ENCODE results near the gene CLHC1. TPM values are rescaled to one million over a fixed set of nuclear protein-coding genes. Genes with fewer than 3 reads are reported as not detected.
"Not testable (repeated sequence)": the region's sequence is repeated elsewhere in the genome, so short reads cannot be mapped to it uniquely, and the experiment has no call there.

Gene CLHC1
- total RNA-seq, 4 donors from 2014 or later = 3.4 to 15.0 (median 6.4) TPM

DNA sequence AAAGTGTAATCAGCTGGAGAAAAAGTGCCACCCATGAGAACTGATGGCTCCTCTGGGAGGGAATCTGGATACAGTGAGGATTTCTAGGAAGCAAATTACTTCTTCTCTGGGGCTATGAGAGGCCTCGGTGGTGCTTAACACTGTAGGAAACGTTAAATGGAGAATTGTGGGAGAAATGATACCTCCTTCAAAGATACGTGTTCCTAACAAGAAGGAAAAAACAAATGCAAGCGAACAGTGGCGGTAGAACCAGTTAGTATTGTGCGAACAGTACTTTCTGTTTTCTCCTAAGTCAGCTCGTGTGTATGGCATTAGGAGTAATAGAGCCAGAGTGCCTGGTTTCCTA is 37.5 kb upstream of the CLHC1 start:
- Histone ChIP-seq H3K4me1 (peaks cover 13 to 20% (median 18%) of the 10 kb centered on the region in 4 donors), H3K4me3 (peak overlapping the region; percentile 71 to 83 (median 72)), H3K27ac (replicated peaks in 1 of 4) (peak overlapping the region; percentile 83 to 90 (median 88)), H3K9me3 (no peaks in the 10 kb centered on the region), H3K27me3 (no peaks in the 10 kb centered on the region), H3K36me3 (peaks cover 9 to 27% (median 19%) of the 10 kb centered on the region in 4 donors)
- TF ChIP-seq POLR2A (IDR thresholded peaks at IDR 0.05; ENCODE audit: low read depth) (no peak), CTCF (IDR thresholded peaks at IDR 0.05) (no peak), POLR2AphosphoS5 (IDR thresholded peaks at IDR 0.05) (no peak), EP300 (IDR thresholded peaks at IDR 0.05) (no peak)
- DNase-seq (ENCODE audit: extremely low spot score) = no peak
- intact Hi-C loops (cut with DNase I) = loop anchor here (2.0 to 10.0 kb wide), 3 partner anchors 65 to 245 kb away; partner anchors contain the start of gene CFAP36
- WGBS = 51% methylated on average over 7 of the region's 7 CpGs

GRCh38 chr2:55268907-55269644 is 37.0 kb upstream of the CLHC1 start, which contains the start of gene MTIF2:
Gene MTIF2 (minus strand): TSS chr2:55269231. CDS start chr2:55263858, 5,373 bp downstream.
- Histone ChIP-seq H3K4me1 (peaks cover 13 to 20% (median 18%) of the 10 kb centered on the region in 4 donors), H3K9me3 (no peaks in the 10 kb centered on the region), H3K27ac (replicated peaks in 1 of 4) (peak within 1 kb of the TSS; percentile 83 to 90 (median 88)), H3K4me3 (peak within 1 kb of the TSS; percentile 71 to 83 (median 72)), H3K27me3 (no peaks in the 10 kb centered on the region), H3K36me3 (peaks cover 14 to 33% (median 24%) of the 10 kb centered on the region in 4 donors)
- peak; percentile 97 for DNase-seq (ENCODE audit: extremely low spot score)
- under 1% methylated on average over 37 of the region's 43 CpGs for WGBS
- TF ChIP-seq CTCF (IDR thresholded peaks at IDR 0.05) (peak in 2 of 3 experiments; percentile 2 to 26), POLR2A (IDR thresholded peaks at IDR 0.05; ENCODE audit: low read depth) (no peak), POLR2AphosphoS5 (IDR thresholded peaks at IDR 0.05) (peak; percentile 81 to 92)
- intact Hi-C loops (cut with DNase I) = loop anchor here (2.0 to 10.0 kb wide), 3 partner anchors 66 to 246 kb away; partner anchors contain the start of gene CFAP36

GRCh38 chr2:55268288-55268906 is 36.3 kb upstream of the CLHC1 start:
- TF ChIP-seq EP300 (IDR thresholded peaks at IDR 0.05) (no peak), POLR2A (IDR thresholded peaks at IDR 0.05; ENCODE audit: low read depth) (no peak), POLR2AphosphoS5 (IDR thresholded peaks at IDR 0.05) (no peak), CTCF (IDR thresholded peaks at IDR 0.05) (no peak)
- intact Hi-C loops (cut with DNase I) = loop anchor here (2.0 to 10.0 kb wide), 3 partner anchors 66 to 246 kb away; partner anchors contain the start of gene CFAP36

DNA sequence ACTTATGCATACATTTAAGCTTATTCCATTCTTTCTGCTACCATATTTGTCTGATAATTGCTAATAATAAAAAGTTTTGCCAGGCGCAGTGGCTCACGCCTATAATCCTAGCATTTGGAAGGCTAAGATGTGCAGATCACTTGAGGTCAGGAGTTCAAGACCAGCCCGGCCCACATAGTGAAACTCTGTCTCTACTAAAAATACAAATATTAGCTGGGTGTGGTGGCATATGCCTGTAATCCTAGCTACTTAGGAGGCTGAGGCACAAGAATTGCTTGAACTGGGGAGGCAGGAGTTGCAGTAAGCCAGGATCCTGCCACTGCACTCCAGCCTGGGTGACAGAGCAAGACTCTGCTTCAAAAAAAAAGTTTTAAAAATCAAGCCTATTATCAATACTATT is 27.5 kb upstream of the CLHC1 start:
- intact Hi-C loops (cut with DNase I); H3K27me3 ChIP-seq; H3K27ac ChIP-seq (replicated peaks in 1 of 4); H3K9me3 ChIP-seq; DNase-seq (ENCODE audit: extremely low spot score); H3K4me1 ChIP-seq; H3K4me3 ChIP-seq: not testable (repeated sequence)
- peaks cover 40 to 94% (median 85%) of the 10 kb centered on the region in 4 donors for H3K36me3 ChIP-seq
- 85% methylated on average over 3 of the region's 3 CpGs for WGBS

More at GRCh38 chr2:55268288-55268906, 36.3 kb upstream of the CLHC1 start:
- Histone ChIP-seq H3K9me3 (no peaks in the 10 kb centered on the region), H3K27me3 (no peaks in the 10 kb centered on the region), H3K36me3 (peaks cover 21 to 39% (median 31%) of the 10 kb centered on the region in 4 donors), H3K27ac (replicated peaks in 1 of 4) (peak overlapping the region; percentile 83 to 90 (median 88)), H3K4me3 (peak overlapping the region; percentile 71 to 83 (median 72)), H3K4me1 (peaks cover 13 to 20% (median 18%) of the 10 kb centered on the region in 4 donors)
- 20% methylated on average over 13 of the region's 13 CpGs for WGBS
- DNase-seq (ENCODE audit: extremely low spot score) = no peak

GRCh38 chr2:55252832-55253231 is 20.7 kb upstream of the CLHC1 start:
- WGBS = 91% methylated on average over 3 of the region's 3 CpGs
- Histone ChIP-seq H3K27me3 (no peaks in the 10 kb centered on the region), H3K9me3 (no peaks in the 10 kb centered on the region), H3K4me3 (no peak overlapping the region), H3K4me1 (no peaks in the 10 kb centered on the region), H3K36me3 (peaks cover 9 to 92% (median 73%) of the 10 kb centered on the region in 4 donors), H3K27ac (replicated peaks in 1 of 4) (no peak overlapping the region)
- TF ChIP-seq POLR2A (IDR thresholded peaks at IDR 0.05; ENCODE audit: low read depth) (no peak), EP300 (IDR thresholded peaks at IDR 0.05) (no peak), POLR2AphosphoS5 (IDR thresholded peaks at IDR 0.05) (no peak), CTCF (IDR thresholded peaks at IDR 0.05) (no peak)
- DNase-seq (ENCODE audit: extremely low spot score) = no peak
- intact Hi-C loops (cut with DNase I) = no loop called here
